HEK293 (cell line): ENCODE data around the gene PCTP.

Source experiments
- CTCF ChIA-PET: fragments of 350-600 bp; formaldehyde crosslinking; extraction: SDS; loops from one replicate; lab custom pipeline; 2021; ENCODE audit warnings: antibody characterized with exemption; lab: Yijun Ruan, JAX
- POLR2A ChIA-PET: fragments of 300-600 bp; formaldehyde crosslinking; extraction: SDS; loops from one replicate; lab custom pipeline; 2020; ENCODE audit warnings: antibody characterized with exemption, inconsistent platforms; lab: Yijun Ruan, JAX
- H3K27ac ChIP-seq: fragments of 200-500 bp; sonication (Bioruptor generic); 2 replicates; pipeline ENCODE4 v1.5.1; 2014; ENCODE audit warnings: low read depth, low read length, control low read depth, inconsistent platforms; ENCODE audit errors: extremely low read depth
- H3K36me3 ChIP-seq, 2 experiments: fragments of 200-500 bp in 1 of 2; sonication (Bioruptor generic) in 1 of 2; 1 replicate in 1 of 2; 2 replicates in 1 of 2; pipeline ENCODE4 v1.5.1; 2014 to 2017; ENCODE audit warnings: inconsistent platforms in 2 of 2, low read length in 2 of 2; ENCODE audit not compliant: control insufficient read depth in 2 of 2, insufficient read depth in 1 of 2
- H3K4me1 ChIP-seq: fragments of 200-500 bp; sonication (Bioruptor generic); 2 replicates; pipeline ENCODE4 v1.5.1; 2014; ENCODE audit warnings: mild to moderate bottlenecking, low read length, inconsistent platforms; ENCODE audit not compliant: control insufficient read depth, insufficient read depth
- H3K4me3 ChIP-seq: 2 replicates; pipeline ENCODE4 v1.5.1; 2011; ENCODE audit warnings: low read depth, mild to moderate bottlenecking, control low read depth, low read length, moderate library complexity
- H3K9me3 ChIP-seq: fragments of 200-500 bp; sonication (Bioruptor generic); 2 replicates; pipeline ENCODE4 v1.5.1; 2014; ENCODE audit warnings: low read depth, low read length, inconsistent platforms; ENCODE audit not compliant: control insufficient read depth, insufficient read depth
- KLF10 ChIP-seq: fragments of 450-650 bp; IDR thresholded peaks from 2 replicates; pipeline ENCODE4 v1.5.1; 2018; ENCODE audit warnings: missing biosample characterization, mild to moderate bottlenecking, missing genetic modification characterization
- PATZ1 ChIP-seq: fragments of 450-650 bp; formaldehyde crosslinking; IDR thresholded peaks from 2 replicates; pipeline ENCODE4 v1.5.1; 2016; ENCODE audit warnings: missing biosample characterization, missing genetic modification characterization
- PRDM2 ChIP-seq: fragments of 450-650 bp; formaldehyde crosslinking; IDR thresholded peaks from 2 replicates; pipeline ENCODE4 v1.5.1; 2016; ENCODE audit warnings: missing biosample characterization, missing genetic modification characterization, borderline replicate concordance
- ZBTB7A ChIP-seq: fragments of 450-650 bp; formaldehyde crosslinking; IDR thresholded peaks from 2 replicates; pipeline ENCODE4 v1.5.1; 2016; ENCODE audit warnings: low read depth, missing biosample characterization, missing genetic modification characterization
- ZBTB8A ChIP-seq: fragments of 450-650 bp; formaldehyde crosslinking; IDR thresholded peaks from 2 replicates; pipeline ENCODE4 v1.5.1; 2016; ENCODE audit warnings: missing biosample characterization, missing genetic modification characterization
- ZEB2 ChIP-seq: fragments of 450-650 bp; formaldehyde crosslinking; IDR thresholded peaks from 2 replicates; pipeline ENCODE4 v1.5.1; 2016; ENCODE audit warnings: missing biosample characterization, missing genetic modification characterization
- ZFHX2 ChIP-seq: fragments of 450-650 bp; formaldehyde crosslinking; conservative IDR thresholded peaks from 2 replicates; pipeline ENCODE4 v1.5.1; 2016; ENCODE audit warnings: missing biosample characterization, missing genetic modification characterization
- ZFP37 ChIP-seq: fragments of 450-650 bp; formaldehyde crosslinking; IDR thresholded peaks from 2 replicates; pipeline ENCODE4 v1.5.1; 2016; ENCODE audit warnings: missing biosample characterization, missing genetic modification characterization
- ZFP69B ChIP-seq: fragments of 450-650 bp; formaldehyde crosslinking; IDR thresholded peaks from 2 replicates; pipeline ENCODE4 v1.5.1; 2016; ENCODE audit warnings: missing biosample characterization, missing genetic modification characterization
- ZNF132 ChIP-seq: fragments of 450-650 bp; formaldehyde crosslinking; IDR thresholded peaks from 2 replicates; pipeline ENCODE4 v1.5.1; 2017; ENCODE audit warnings: missing biosample characterization, missing genetic modification characterization, borderline replicate concordance
- ZNF174 ChIP-seq: fragments of 450-650 bp; formaldehyde crosslinking; IDR thresholded peaks from 2 replicates; pipeline ENCODE4 v1.5.0; 2017; ENCODE audit warnings: missing biosample characterization, mild to moderate bottlenecking, missing genetic modification characterization
- ZNF202 ChIP-seq: fragments of 450-650 bp; formaldehyde crosslinking; IDR thresholded peaks from 2 replicates; pipeline ENCODE4 v1.5.1; 2016; ENCODE audit warnings: missing biosample characterization, missing genetic modification characterization, borderline replicate concordance
- ZNF211 ChIP-seq: fragments of 450-650 bp; formaldehyde crosslinking; IDR thresholded peaks from 2 replicates; pipeline ENCODE4 v1.5.1; 2016; ENCODE audit warnings: low read depth, missing biosample characterization, missing genetic modification characterization
- ZNF239 ChIP-seq: fragments of 450-650 bp; formaldehyde crosslinking; IDR thresholded peaks from 2 replicates; pipeline ENCODE4 v1.5.1; 2016; ENCODE audit warnings: missing biosample characterization, missing genetic modification characterization
- ZNF518A ChIP-seq: fragments of 450-650 bp; formaldehyde crosslinking; conservative IDR thresholded peaks from 2 replicates; pipeline ENCODE4 v1.5.1; 2016; ENCODE audit warnings: low read depth, missing biosample characterization, missing genetic modification characterization
- ZNF530 ChIP-seq: fragments of 450-650 bp; formaldehyde crosslinking; IDR thresholded peaks from 2 replicates; pipeline ENCODE4 v1.5.1; 2016; ENCODE audit warnings: low read depth, missing biosample characterization, missing genetic modification characterization
- ZNF596 ChIP-seq: fragments of 450-650 bp; IDR thresholded peaks from 2 replicates; pipeline ENCODE4 v1.5.0; 2018; ENCODE audit warnings: missing biosample characterization, mild to moderate bottlenecking, missing genetic modification characterization, moderate library complexity
- ZNF626 ChIP-seq: fragments of 450-650 bp; sonication (Bioruptor Pico); formaldehyde crosslinking; IDR thresholded peaks from 2 replicates; pipeline ENCODE4 v1.5.1; 2018; ENCODE audit warnings: missing biosample characterization, missing genetic modification characterization, inconsistent platforms
- ZNF704 ChIP-seq: fragments of 450-650 bp; formaldehyde crosslinking; IDR thresholded peaks from 2 replicates; pipeline ENCODE4 v1.5.1; 2016; ENCODE audit warnings: missing biosample characterization, missing genetic modification characterization

Gene PCTP

GRCh38 chr17:55750750-55751657 is at the start of gene PCTP (continued):
- 0 out of 2 replicates have a peak, but pooled peaks have one; percentile 13 for TF ChIP-seq ZBTB7A (tag by site-specific recombination)
- 0 out of 2 replicates have a peak, but pooled peaks have one; percentile 80 for TF ChIP-seq ZNF530 (tag by site-specific recombination)
- TF ChIP-seq ZFHX2 (tag by site-specific recombination) = peak; percentile 36; the same call in 1 of the 2 replicates
- peak; percentile 96 for TF ChIP-seq PATZ1 (tag by site-specific recombination)
- no peak for TF ChIP-seq ZNF596 (tag by site-specific recombination)
- no peak for TF ChIP-seq PRDM2
- no peak for TF ChIP-seq ZNF202 (tag by site-specific recombination)
- TF ChIP-seq ZFP69B (tag by site-specific recombination) = no peak
- peak; percentile 44; the same call in 1 of the 2 replicates for TF ChIP-seq ZEB2 (tag by site-specific recombination)

- Histone ChIP-seq H3K4me3 (no peak overlapping the region), H3K36me3 (no peaks in the 10 kb centered on the region), H3K4me1 (peaks cover 5% of the 10 kb centered on the region), H3K27ac (no peak overlapping the region), H3K9me3 (no peaks in the 10 kb centered on the region)
- ChIA-PET POLR2A (no interaction called here), CTCF (interaction anchor here (1.2 kb wide), 1 partner anchor 16 kb away, joined by 4 read pairs; no protein-coding TSS in a partner anchor)
- TF ChIP-seq ZNF132 (tag by site-specific recombination) (no peak), ZNF211 (tag by site-specific recombination) (no peak), ZNF704 (no peak), ZBTB8A (tag by site-specific recombination) (no peak), ZNF518A (no peak), ZNF626 (no peak), ZNF239 (tag by site-specific recombination) (no peak), ZFP37 (tag by site-specific recombination) (no peak), KLF10 (tag by site-specific recombination) (no peak), ZNF174 (tag by site-specific recombination) (no peak)
Measured at GRCh38 chr17:55702150-55702549, 48.7 kb upstream of the PCTP start.
